ENCODE results near the gene KIF2A. TPM values are rescaled to one million over a fixed set of nuclear protein-coding genes. Genes with fewer than 3 reads are reported as not detected.

KIF2A gene
- total and polyA plus RNA-seq, 2 of the 13 experiments (the other 11 are each of a cell fraction or from before 2014, with no cell fraction given) = 8.5 to 19.2 TPM

- TF ChIP-seq ATF6 (CRISPR knock-in tag; conservative IDR thresholded peaks at IDR 0.05) (no peak), ISL2 (CRISPR knock-in tag; IDR thresholded peaks at IDR 0.05) (no peak), SYNCRIP (IDR thresholded peaks at IDR 0.05; ENCODE audit: insufficient read depth, low read depth, low read length) (no peak), NCOA1 (CRISPR knock-in tag; IDR thresholded peaks at IDR 0.05) (peak; percentile 52; the same call in 1 of the 2 replicates), ZNF441 (CRISPR knock-in tag; IDR thresholded peaks at IDR 0.05; ENCODE audit: borderline replicate concordance) (peak; percentile 50), ZSCAN12 (CRISPR knock-in tag; IDR thresholded peaks at IDR 0.05) (no peak; the same call in 1 of the 2 replicates), ZNF17 (CRISPR knock-in tag; IDR thresholded peaks at IDR 0.05) (no peak), CC2D1A (CRISPR knock-in tag; IDR thresholded peaks at IDR 0.05) (no peak), ATF5 (CRISPR knock-in tag; IDR thresholded peaks at IDR 0.05; ENCODE audit: low read depth) (no peak), ZNF264 (CRISPR knock-in tag; IDR thresholded peaks at IDR 0.05) (no peak), E2F5 (CRISPR knock-in tag; conservative IDR thresholded peaks at IDR 0.05) (0 out of 2 replicates have a peak, but pooled peaks have one; percentile 63), PLRG1 (conservative IDR thresholded peaks at IDR 0.05) (no peak), AKNA (CRISPR knock-in tag; IDR thresholded peaks at IDR 0.05; ENCODE audit: borderline replicate concordance) (peak; percentile 52; the same call in 1 of the 2 replicates)
- TF ChIP-seq, protein P1, sequence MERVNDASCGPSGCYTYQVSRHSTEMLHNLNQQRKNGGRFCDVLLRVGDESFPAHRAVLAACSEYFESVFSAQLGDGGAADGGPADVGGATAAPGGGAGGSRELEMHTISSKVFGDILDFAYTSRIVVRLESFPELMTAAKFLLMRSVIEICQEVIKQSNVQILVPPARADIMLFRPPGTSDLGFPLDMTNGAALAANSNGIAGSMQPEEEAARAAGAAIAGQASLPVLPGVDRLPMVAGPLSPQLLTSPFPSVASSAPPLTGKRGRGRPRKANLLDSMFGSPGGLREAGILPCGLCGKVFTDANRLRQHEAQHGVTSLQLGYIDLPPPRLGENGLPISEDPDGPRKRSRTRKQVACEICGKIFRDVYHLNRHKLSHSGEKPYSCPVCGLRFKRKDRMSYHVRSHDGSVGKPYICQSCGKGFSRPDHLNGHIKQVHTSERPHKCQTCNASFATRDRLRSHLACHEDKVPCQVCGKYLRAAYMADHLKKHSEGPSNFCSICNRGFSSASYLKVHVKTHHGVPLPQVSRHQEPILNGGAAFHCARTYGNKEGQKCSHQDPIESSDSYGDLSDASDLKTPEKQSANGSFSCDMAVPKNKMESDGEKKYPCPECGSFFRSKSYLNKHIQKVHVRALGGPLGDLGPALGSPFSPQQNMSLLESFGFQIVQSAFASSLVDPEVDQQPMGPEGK (CRISPR knock-in tag; IDR thresholded peaks at IDR 0.05) = peak; percentile 60
- TF ChIP-seq, protein P2, sequence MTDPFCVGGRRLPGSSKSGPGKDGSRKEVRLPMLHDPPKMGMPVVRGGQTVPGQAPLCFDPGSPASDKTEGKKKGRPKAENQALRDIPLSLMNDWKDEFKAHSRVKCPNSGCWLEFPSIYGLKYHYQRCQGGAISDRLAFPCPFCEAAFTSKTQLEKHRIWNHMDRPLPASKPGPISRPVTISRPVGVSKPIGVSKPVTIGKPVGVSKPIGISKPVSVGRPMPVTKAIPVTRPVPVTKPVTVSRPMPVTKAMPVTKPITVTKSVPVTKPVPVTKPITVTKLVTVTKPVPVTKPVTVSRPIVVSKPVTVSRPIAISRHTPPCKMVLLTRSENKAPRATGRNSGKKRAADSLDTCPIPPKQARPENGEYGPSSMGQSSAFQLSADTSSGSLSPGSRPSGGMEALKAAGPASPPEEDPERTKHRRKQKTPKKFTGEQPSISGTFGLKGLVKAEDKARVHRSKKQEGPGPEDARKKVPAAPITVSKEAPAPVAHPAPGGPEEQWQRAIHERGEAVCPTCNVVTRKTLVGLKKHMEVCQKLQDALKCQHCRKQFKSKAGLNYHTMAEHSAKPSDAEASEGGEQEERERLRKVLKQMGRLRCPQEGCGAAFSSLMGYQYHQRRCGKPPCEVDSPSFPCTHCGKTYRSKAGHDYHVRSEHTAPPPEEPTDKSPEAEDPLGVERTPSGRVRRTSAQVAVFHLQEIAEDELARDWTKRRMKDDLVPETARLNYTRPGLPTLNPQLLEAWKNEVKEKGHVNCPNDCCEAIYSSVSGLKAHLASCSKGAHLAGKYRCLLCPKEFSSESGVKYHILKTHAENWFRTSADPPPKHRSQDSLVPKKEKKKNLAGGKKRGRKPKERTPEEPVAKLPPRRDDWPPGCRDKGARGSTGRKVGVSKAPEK (CRISPR knock-in tag; IDR thresholded peaks at IDR 0.05; ENCODE audit: borderline replicate concordance) = no peak
Observed at GRCh38 chr5:62305715-62306322, at the start of gene KIF2A (continued).
